HEK293T (cell line): ENCODE measurements around the gene PGLYRP3.

Experiments used
- FOXA1 ChIP-seq: fragments of 450-650 bp; IDR thresholded peaks from 2 replicates; pipeline ENCODE4 v1.6.1; 2016; ENCODE audit warnings: mild to moderate bottlenecking
- LEF1 ChIP-seq: fragments of 450-650 bp; IDR thresholded peaks from 2 replicates; pipeline ENCODE4 v1.6.1; 2017; ENCODE audit warnings: mild to moderate bottlenecking, borderline replicate concordance

DNA sequence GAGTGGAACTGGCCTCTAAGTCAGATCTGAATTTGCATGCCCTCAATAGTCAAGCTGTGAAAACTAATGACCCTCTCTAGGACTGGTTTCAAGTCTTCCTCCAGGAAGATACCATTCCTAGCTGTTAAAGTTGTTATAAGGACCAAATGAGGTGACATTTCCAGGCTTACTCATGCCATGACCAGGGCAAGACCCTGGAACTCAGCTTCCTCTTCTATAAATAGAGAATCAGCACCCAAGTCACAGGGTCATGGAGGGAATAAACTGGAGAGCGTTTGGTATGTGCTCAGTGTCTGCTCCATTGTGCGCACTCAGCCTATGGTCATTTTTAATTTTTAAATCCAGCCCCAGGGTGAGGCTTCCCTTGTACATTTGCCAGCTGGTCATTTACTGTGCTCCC is 47.4 kb upstream of the PGLYRP3 start:
- TF ChIP-seq LEF1 (no peak), FOXA1 (no peak)
